Fibroblast of villous mesenchyme (primary cell): ENCODE measurements around the gene ZNF333. TPM values are rescaled to one million over a fixed set of nuclear protein-coding genes. Genes with fewer than 3 reads are reported as not detected.

Experiments
- DNase-seq: peaks from one replicate; pipeline ENCODE4 v3.0.0-alpha.2; 2010; ENCODE audit warnings: low read depth
- H3K4me3 ChIP-seq: 2 replicates; pipeline ENCODE4 v1.5.1; 2011; ENCODE audit warnings: low read depth, mild to moderate bottlenecking, low read length
- total RNA-seq: library from RNA; depleted of rRNA; stranded (reverse); fragments of >200 nt; gene quantifications from 2 replicates; pipeline ENCODE4 v1.2.3, GENCODE V29; 2012
- TF ChIP-seq, protein P1 (sequence below): IDR thresholded peaks from 2 replicates; pipeline ENCODE4 v1.5.1; 2012; ENCODE audit warnings: low read depth, mild to moderate bottlenecking, low read length; ENCODE audit not compliant: insufficient read depth

ZNF333 gene
- total RNA-seq, 1 donor: 18.6 TPM

DNA sequence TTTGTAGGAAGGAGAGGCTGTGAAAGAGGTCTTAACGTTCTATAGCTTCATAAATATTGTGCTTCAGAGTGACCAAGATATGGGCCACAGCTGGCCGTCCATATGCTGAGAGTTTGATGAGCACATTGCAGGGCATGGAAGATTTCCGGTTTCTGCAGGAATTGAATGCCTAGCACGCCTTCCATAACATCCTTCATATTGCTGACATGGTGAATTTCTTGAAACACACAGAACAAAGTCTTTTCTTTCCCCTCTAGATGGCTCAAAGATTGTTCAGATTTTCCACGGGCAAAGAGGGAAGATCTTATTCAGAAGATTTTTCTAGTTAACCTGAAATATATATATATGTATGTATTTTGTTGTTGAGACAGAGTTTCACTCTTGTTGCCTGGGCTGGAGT is 46.1 kb downstream of the ZNF333 start:
- no peak overlapping the region for H3K4me3 ChIP-seq
- DNase-seq: no peak
- TF ChIP-seq, protein P1, sequence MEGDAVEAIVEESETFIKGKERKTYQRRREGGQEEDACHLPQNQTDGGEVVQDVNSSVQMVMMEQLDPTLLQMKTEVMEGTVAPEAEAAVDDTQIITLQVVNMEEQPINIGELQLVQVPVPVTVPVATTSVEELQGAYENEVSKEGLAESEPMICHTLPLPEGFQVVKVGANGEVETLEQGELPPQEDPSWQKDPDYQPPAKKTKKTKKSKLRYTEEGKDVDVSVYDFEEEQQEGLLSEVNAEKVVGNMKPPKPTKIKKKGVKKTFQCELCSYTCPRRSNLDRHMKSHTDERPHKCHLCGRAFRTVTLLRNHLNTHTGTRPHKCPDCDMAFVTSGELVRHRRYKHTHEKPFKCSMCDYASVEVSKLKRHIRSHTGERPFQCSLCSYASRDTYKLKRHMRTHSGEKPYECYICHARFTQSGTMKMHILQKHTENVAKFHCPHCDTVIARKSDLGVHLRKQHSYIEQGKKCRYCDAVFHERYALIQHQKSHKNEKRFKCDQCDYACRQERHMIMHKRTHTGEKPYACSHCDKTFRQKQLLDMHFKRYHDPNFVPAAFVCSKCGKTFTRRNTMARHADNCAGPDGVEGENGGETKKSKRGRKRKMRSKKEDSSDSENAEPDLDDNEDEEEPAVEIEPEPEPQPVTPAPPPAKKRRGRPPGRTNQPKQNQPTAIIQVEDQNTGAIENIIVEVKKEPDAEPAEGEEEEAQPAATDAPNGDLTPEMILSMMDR: no peak

DNA sequence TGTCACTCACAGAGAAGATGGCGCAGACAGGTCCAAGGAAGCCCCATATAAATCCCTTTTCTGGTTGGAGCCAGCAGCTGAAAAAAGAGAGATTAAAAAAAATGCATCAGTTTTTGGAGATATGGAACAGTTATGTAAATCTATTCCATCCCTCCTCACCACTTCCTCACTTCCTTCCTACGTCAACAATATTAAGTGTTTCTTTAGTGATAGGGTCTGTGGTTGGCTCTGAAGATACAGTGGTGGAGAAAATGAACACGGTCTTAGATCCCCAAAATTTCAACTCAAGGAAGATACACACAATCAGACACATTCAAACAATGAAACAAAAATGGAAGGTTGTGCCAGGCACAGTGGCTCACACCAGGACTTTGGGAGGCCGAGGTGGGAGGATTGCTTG is 57.0 kb downstream of the ZNF333 start:
- TF ChIP-seq, protein P1: no peak
- no peak for DNase-seq
- H3K4me3 ChIP-seq: no peak overlapping the region

DNA sequence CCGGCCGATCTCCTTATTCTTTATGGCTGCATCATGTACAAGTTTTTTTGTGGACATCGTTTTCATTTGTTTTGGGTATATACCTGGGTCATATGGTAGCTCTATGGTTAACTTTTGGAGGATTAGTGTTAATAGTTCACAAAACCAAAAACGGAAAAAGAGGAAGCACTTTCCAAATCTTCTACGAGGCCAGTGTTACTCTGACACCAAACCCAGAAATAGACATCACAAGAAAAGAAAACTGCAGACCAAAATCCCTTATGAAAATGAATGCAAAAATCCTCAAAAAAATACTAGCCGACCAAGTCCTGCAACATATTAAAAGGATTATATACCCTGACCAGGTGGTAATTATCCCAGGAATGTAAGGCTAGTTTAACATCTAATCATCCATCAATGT is 58.8 kb downstream of the ZNF333 start:
- DNase-seq: no peak
- TF ChIP-seq, protein P1: no peak
- no peak overlapping the region for H3K4me3 ChIP-seq

DNA sequence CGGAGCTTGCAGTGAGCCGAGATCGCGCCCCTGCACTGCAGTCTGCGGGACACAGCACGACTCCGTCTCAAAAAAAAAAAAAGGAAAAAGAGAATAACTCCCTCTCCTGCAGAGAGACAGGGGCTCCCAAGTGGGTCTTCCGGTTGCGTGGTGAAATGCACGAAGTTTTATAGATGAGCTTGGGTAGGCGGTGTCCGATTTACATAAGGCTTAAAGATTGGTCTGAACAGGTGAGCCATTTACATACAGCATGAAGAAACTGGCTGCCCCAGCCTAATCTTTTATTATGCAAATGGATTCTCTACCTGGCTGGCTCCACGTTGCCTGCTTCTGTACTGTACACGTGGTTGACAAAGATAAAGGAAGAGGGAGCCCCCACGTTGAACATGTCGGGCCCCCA is 69.0 kb downstream of the ZNF333 start:
- TF ChIP-seq, protein P1: no peak
- no peak overlapping the region for H3K4me3 ChIP-seq
- DNase-seq: no peak

DNA sequence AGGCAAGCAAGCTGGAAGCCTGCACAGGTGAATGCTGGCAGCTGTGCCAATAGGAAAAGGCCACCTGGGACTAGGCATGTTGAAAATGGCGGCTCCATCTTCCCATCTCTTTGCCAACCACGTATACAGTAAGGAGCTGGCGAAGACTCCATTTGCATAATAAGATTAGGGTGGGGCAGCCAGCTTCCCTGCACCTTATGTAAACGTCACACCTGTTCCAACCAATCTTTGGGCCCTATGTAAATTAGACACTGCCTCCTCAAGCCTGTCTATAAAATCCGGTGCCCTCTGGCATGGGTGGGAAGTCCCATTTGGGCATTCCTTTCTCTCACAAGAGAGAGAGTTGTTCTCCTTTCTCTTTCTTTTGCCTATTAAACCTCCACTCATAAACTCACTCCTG is 71.8 kb downstream of the ZNF333 start:
- TF ChIP-seq, protein P1: no peak
- H3K4me3 ChIP-seq: no peak overlapping the region
- no peak for DNase-seq

DNA sequence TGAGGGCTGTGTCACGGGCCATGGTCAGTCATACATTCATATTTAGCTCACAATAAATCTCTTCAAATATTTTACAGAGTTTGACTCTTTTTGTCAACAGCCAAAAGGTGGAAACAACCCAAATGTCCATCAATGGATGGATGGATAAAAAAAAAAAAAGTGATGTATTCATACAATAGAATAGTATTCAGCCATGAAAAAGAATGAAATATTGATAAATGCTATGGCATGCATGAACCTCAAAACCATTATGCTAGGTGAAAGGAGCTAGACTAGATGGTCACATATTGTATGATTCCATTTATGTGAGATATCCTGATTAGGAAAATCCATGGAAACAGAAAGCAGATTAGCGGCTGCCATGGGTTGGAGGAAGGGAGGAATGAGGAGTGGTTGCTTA is 72.3 kb downstream of the ZNF333 start:
- no peak overlapping the region for H3K4me3 ChIP-seq
- DNase-seq: no peak
- TF ChIP-seq, protein P1: no peak

DNA sequence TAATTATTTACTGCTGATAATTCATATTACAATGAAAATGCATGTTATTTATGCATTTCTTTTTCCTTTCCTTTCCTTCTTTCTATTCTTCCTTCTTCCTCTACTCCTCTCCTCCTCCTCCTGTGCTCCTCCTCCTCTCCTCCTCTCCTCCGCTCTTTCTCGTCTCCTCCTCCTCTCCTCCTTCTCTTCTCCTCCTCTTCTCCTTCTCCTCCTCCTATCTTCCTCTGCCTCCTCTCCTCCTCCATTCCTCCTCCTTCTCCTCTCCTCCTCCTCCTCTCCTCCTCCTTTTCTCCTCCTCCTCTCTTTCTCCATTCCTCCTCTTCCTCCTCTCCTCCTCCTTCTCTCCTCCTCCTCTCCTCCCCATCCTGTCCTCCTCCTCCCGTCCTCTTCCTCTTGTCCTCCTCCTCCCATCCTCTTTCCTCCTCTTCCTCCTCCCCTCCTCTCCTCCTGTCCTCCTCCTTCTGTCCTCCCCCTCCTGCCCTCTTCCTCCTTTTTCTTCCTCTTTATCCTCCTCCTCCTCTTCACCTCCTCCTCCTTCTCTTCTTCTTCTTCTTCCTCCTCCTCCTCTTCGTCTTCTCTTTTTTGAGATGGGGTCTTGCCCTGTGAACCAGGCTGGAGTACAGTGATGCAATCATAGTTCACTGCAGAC is 73.8 kb downstream of the ZNF333 start:
- H3K4me3 ChIP-seq: no peak overlapping the region
- no peak for DNase-seq
- TF ChIP-seq, protein P1: no peak
